GM10248 (cell line): Measurements from ENCODE around the gene B4GALT1.

Source experiments
- CTCF ChIA-PET: fragments of 300-600 bp; sonication (Branson Sonifier 250); formaldehyde crosslinking; extraction: SDS; loops from one replicate; lab custom pipeline; 2021; ENCODE audit warnings: antibody characterized with exemption; lab: Yijun Ruan, JAX
- POLR2A ChIA-PET: fragments of 350-650 bp; sonication (Branson Sonifier 250); formaldehyde crosslinking; extraction: SDS; loops from one replicate; lab custom pipeline; 2020; ENCODE audit warnings: antibody characterized with exemption; lab: Yijun Ruan, JAX
- DNase-seq: peaks from one replicate; pipeline ENCODE4 v3.0.0; 2012; ENCODE audit errors: extremely low spot score
- TF ChIP-seq, protein P1 (sequence below): IDR thresholded peaks from 2 replicates; pipeline ENCODE4 v1.5.1; 2012; ENCODE audit warnings: mild to moderate bottlenecking, low read depth; ENCODE audit errors: extremely low read depth, missing control alignments, control extremely low read depth

The B4GALT1 gene

DNA sequence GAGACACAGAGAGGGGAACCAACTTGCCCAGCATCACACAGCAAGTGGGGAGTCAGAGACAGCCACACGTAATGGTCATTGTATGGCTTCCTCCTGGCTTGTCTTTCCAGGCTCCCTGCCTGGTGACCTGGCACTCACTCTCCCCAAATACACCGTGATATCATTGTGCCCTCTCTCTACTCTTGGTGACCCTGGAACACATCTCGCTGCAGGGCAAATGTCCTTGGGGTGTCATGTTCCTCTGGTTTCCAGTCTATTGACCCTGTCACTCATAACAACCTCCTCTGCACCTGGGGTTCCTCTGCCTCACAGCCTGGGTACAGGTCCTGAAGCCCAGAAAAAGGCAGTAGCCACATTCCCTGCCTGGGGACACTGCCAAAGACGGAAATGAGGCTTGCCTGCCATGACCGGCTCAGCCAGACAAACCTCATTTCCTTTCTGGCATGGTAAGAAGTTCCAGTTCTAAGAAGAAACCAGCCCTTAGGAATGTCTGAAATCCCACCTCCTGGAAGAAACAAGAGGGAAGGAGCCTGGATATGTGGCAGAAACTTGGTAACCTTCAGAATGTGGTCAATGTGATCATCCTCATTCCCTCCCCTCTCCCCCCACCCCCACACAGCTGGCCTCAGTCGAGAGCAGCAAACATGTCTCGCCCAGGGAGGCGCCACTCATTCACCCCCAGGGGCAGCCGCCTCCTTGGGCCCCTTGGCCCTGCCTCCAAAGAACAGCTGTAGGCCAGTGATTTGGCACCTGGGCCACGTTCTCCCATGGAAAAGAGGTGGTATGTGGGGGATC is 60.1 kb downstream of the B4GALT1 start:
- DNase-seq, result no peak
- ChIA-PET POLR2A (interaction anchor here (0.6 to 1.0 kb wide), 2 partner anchors 82 to 94 kb away, joined by 3 read pairs; partner anchors contain the start of gene DNAJA1), CTCF (interaction anchor here (1.0 to 1.3 kb wide), 2 partner anchors 64 to 119 kb away, joined by 3 to 6 read pairs; no protein-coding TSS in a partner anchor)
- TF ChIP-seq, protein P1, sequence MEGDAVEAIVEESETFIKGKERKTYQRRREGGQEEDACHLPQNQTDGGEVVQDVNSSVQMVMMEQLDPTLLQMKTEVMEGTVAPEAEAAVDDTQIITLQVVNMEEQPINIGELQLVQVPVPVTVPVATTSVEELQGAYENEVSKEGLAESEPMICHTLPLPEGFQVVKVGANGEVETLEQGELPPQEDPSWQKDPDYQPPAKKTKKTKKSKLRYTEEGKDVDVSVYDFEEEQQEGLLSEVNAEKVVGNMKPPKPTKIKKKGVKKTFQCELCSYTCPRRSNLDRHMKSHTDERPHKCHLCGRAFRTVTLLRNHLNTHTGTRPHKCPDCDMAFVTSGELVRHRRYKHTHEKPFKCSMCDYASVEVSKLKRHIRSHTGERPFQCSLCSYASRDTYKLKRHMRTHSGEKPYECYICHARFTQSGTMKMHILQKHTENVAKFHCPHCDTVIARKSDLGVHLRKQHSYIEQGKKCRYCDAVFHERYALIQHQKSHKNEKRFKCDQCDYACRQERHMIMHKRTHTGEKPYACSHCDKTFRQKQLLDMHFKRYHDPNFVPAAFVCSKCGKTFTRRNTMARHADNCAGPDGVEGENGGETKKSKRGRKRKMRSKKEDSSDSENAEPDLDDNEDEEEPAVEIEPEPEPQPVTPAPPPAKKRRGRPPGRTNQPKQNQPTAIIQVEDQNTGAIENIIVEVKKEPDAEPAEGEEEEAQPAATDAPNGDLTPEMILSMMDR, result no peak

DNA sequence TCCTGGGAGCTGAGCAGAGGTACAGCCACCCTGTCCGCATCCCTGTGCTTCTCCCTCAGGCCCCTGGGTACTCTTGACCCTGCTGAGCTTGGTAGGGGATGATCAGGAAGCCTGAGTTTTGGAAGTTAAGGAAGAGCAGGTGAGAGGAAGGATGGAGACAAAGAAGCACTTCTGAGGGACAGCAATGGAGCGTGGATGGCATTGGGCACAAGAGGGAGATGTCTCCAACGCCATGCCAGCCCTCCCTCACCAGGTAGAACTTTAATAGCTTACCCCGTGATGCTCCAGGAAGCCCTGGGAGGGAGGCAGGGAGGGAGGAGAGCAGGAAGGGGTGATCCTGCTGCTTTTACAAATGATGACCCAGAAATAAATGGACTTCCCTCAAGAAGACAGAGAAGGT is 60.8 kb downstream of the B4GALT1 start:
- ChIA-PET CTCF (interaction anchor here (1.0 to 1.3 kb wide), 2 partner anchors 64 to 120 kb away, joined by 3 to 6 read pairs; no protein-coding TSS in a partner anchor), POLR2A (no interaction called here)
- TF ChIP-seq, protein P1, result no peak

DNA sequence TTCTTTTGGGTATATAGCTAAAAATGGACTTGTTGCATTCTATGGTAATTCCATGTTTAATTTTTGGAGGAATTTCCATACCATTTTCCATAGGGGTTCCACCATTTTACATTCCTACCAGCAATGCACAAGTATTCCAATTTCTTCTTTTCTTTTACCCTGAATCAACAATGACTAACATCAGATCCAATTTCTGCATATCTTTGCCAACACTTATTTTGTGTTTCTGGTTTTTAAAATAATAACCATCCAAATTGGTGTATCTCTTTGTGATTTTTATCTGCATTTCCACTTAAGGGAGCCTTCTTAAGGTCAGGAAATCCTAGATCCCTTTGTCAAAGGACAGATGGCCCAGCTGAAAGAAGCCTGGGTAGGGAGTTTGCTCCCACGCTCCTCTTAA is 61.2 kb downstream of the B4GALT1 start:
- POLR2A ChIA-PET, result no interaction called here
- TF ChIP-seq, protein P1, result no peak
- CTCF ChIA-PET, result interaction anchor here (1.0 to 1.3 kb wide), 2 partner anchors 65 to 120 kb away, joined by 3 to 6 read pairs; no protein-coding TSS in a partner anchor
- no peak for DNase-seq

More for the DNA sequence above, 60.8 kb downstream of the B4GALT1 start:
- DNase-seq, result no peak

DNA sequence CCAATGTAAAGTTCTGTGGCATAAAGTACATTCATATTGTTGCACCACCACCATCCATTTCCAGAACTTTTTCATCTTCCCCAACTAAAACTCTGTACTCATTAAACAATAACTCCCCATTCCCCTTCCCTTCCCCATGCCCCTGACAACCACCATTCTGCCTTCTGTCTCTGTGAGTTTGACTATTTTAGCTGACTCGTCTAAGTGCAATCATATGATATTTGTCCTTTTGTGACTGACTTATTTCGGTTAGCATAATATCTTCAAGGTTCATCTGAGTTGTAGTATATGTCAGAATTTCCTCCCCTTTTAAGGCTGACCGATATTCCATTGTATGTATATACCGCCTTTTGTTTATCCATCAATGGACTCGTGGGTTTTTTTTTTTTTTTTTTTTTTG is 61.6 kb downstream of the B4GALT1 start:
- TF ChIP-seq, protein P1, result no peak
- no peak for DNase-seq
- ChIA-PET POLR2A (no interaction called here), CTCF (interaction anchor here (1.3 kb wide), 1 partner anchor 121 kb away, joined by 6 read pairs; no protein-coding TSS in a partner anchor)

DNA sequence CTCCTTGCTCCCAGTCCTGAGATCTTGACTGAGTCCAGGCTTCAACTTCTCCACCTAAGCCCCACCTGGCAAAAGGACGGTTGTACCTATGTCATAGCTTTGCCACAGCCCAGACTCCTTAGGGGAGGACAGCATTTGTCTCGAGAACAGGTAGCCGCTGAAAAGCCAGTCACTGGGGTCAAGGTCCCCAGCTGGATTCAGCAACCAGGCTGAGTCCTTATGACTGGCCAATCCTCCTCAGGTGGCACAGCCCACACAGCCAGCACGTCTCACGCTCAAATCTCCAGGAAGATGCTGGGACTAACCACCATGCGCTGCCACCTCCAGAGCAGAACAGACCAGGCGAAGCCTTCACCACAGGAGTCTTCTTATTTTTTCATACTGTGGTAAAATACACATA is 62.7 kb downstream of the B4GALT1 start:
- CTCF ChIA-PET, result no interaction called here
- no peak for DNase-seq
- TF ChIP-seq, protein P1, result no peak
- POLR2A ChIA-PET, result no interaction called here

DNA sequence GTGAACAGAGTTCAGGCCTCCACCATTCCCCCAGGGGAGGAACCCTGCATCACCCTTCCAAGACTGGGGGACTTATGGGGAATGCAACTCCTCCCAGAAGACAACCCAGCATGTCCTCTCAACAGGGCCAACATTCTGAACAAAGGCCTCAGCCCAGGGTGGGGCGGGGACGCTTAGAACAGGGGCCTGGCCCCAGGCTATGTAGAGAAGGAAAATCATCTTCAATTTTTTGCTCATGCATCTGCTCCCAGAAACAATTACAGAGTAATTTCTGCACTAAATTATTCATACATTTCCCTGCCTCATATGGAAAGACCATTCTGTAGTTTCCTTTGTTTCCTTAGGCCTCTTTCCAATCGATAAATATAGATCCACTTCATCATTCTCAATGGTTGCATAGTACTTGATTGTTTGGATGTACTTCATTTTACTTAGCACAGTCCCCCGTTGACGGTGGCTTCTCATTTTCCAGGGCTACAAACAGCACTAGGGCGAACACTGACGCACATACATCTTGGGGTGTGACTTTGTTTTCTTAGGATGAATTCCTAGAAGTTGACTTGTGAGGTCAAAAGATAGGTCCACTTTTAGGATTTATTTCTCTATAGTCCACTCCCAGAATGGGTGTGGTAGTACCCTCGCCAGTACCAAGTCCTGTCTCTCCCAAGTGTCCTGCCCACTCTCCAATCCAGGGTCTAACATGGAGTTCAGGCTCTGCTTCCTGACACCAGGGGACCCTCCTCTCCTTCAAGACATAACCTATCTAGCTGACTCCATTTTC is 63.4 kb downstream of the B4GALT1 start:
- POLR2A ChIA-PET, result no interaction called here

More for the DNA sequence above, 63.4 kb downstream of the B4GALT1 start:
- CTCF ChIA-PET, result interaction anchor here (1.4 to 1.7 kb wide), 2 partner anchors 14 to 122 kb away, joined by 3 to 8 read pairs; no protein-coding TSS in a partner anchor
- TF ChIP-seq, protein P1, result no peak
- DNase-seq, result no peak
